ENCODE results near the gene MATN1. TPM values are rescaled to one million over a fixed set of nuclear protein-coding genes. Genes with fewer than 3 reads are reported as not detected.

Gene MATN1
- total RNA-seq, 1 donor from 2014 or later = 0.24 TPM

- TF ChIP-seq CTCF (conservative IDR thresholded peaks at IDR 0.05) = no peak
- Mint-ChIP-seq H3K4me1 (ENCODE audit: unreplicated experiment) (peaks cover 8% of the 10 kb centered on the region), H3K4me3 (peak overlapping the region; percentile 87), H3K36me3 (no peaks in the 10 kb centered on the region), H3K27me3 (no peaks in the 10 kb centered on the region), H3K27ac (peak overlapping the region; percentile 89), H3K9me3 (peaks cover 10% of the 10 kb centered on the region)
- DNase-seq (ENCODE audit: extremely low spot score, unreplicated experiment) = no peak
Observed at GRCh38 chr1:30719406-30720270, 3.7 kb downstream of the MATN1 start.

- peak; percentile 100 for TF ChIP-seq CTCF (conservative IDR thresholded peaks at IDR 0.05)
- peak; percentile 92 for DNase-seq (ENCODE audit: extremely low spot score, unreplicated experiment)
- Mint-ChIP-seq H3K27ac (peak overlapping the region; percentile 89), H3K4me3 (peak overlapping the region; percentile 87), H3K9me3 (peaks cover 10% of the 10 kb centered on the region), H3K27me3 (no peaks in the 10 kb centered on the region), H3K4me1 (ENCODE audit: unreplicated experiment) (peaks cover 5% of the 10 kb centered on the region), H3K36me3 (no peaks in the 10 kb centered on the region)
Observed at GRCh38 chr1:30718636-30719405, 4.6 kb downstream of the MATN1 start.

- peak; percentile 99 for DNase-seq (ENCODE audit: extremely low spot score, unreplicated experiment)
- Mint-ChIP-seq H3K36me3 (no peaks in the 10 kb centered on the region), H3K4me1 (ENCODE audit: unreplicated experiment) (peaks cover 7% of the 10 kb centered on the region), H3K9me3 (peaks cover 10% of the 10 kb centered on the region), H3K4me3 (peak overlapping the region; percentile 87), H3K27ac (peak overlapping the region; percentile 92), H3K27me3 (peaks cover 3% of the 10 kb centered on the region)
- TF ChIP-seq CTCF (conservative IDR thresholded peaks at IDR 0.05) = no peak
Observed at GRCh38 chr1:30718091-30718635, 5.2 kb downstream of the MATN1 start.

GRCh38 chr1:30716646-30717045 lies 6.7 kb downstream of the MATN1 start:
- no peaks in the 10 kb centered on the region for H3K36me3 Mint-ChIP-seq
- peaks cover 10% of the 10 kb centered on the region for H3K9me3 Mint-ChIP-seq
- H3K4me3 Mint-ChIP-seq = no peak overlapping the region
- peaks cover 11% of the 10 kb centered on the region for H3K27me3 Mint-ChIP-seq
- no peak for DNase-seq (ENCODE audit: extremely low spot score, unreplicated experiment)
- H3K27ac Mint-ChIP-seq = peak overlapping the region; percentile 74
- no peak for TF ChIP-seq CTCF (conservative IDR thresholded peaks at IDR 0.05)
- peaks cover 19% of the 10 kb centered on the region for H3K4me1 Mint-ChIP-seq (ENCODE audit: unreplicated experiment)

- Mint-ChIP-seq H3K27me3 (peaks cover 15% of the 10 kb centered on the region), H3K9me3 (peaks cover 10% of the 10 kb centered on the region), H3K27ac (no peak overlapping the region), H3K4me1 (ENCODE audit: unreplicated experiment) (peaks cover 21% of the 10 kb centered on the region), H3K4me3 (no peak overlapping the region), H3K36me3 (no peaks in the 10 kb centered on the region)
- no peak for TF ChIP-seq CTCF (conservative IDR thresholded peaks at IDR 0.05)
- DNase-seq (ENCODE audit: extremely low spot score, unreplicated experiment) = no peak
Observed at GRCh38 chr1:30715886-30716285, 7.5 kb downstream of the MATN1 start.

All from type B pancreatic cell (in vitro differentiated cells).